IPS-18c (cell line): ENCODE results near the gene ZSWIM8.
"Not testable (repeated sequence)": the region's sequence is repeated elsewhere in the genome, so short reads cannot be mapped to it uniquely, and the experiment has no call there.

ENCODE experiments used
- H3K4me3 ChIP-seq: 2 replicates; pipeline ENCODE4 v1.7.0; 2013; ENCODE audit warnings: low read depth, mild to moderate bottlenecking, low read length, moderate library complexity; ENCODE audit not compliant: insufficient read depth
- H3K9me3 ChIP-seq: one replicate; pipeline ENCODE4 v1.6.1; 2013; ENCODE audit warnings: mild to moderate bottlenecking, low read length, moderate library complexity; ENCODE audit not compliant: control insufficient read depth, insufficient read depth

The ZSWIM8 gene

DNA sequence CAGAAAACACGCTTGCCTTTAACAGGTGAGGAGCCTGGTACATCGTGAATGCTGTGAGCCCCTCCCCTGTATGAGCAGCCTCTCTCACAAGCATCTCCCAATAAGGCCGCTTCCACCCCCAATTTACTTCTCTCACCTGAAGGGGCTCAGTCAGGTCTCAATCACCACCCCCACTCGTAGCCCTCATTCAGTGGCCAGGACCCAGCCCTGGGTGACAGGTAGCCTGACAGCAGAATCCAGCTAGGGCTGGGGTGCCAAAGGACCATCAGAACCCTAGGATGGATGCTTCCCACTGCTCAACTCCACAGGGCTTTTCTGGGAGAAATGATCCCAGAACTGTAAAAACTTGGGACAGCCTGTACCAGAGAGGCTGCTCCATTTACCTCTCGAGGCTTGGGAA lies 32.4 kb downstream of the ZSWIM8 start:
- Histone ChIP-seq H3K4me3 (no peak overlapping the region), H3K9me3 (no peaks in the 10 kb centered on the region)

DNA sequence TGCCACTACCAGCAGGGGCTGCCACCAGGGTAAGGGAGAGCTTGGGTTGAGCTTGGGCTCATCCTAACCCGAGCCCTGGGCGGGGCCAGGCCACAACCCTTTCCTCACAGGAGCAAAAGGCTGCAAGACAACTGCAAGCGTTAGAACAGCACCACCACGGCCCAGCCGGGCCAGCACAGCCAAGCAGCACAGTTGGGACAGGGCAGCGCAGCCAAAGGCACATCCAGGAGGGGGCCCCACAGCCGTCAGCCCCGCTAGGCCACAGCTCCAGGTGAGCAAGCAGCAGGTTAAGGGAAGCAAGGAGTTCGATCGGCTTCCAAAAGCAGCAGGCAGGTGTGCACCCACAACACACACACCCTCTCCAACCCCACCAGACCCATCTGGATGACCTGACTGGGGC lies 33.0 kb downstream of the ZSWIM8 start:
- Histone ChIP-seq H3K9me3 (no peaks in the 10 kb centered on the region), H3K4me3 (no peak overlapping the region)

DNA sequence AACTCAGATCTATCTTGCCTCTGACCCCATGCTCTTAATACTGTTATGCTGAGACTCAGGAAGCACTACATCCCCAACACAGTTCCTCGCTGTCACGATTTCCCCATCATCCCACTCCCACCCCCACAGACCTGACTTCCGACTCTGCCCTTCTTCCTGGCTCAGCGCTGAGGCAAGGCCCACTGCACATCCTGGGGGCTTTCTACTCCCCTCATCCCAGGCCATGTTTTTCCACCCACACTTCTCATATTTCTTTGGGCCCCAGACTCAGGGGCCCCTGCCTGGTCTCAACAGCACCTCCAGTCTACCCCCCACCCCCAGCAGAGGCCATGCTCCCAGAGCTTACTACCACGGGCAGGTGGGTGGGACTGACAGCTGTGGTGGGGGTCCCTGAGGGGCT lies 33.7 kb downstream of the ZSWIM8 start:
- Histone ChIP-seq H3K9me3 (no peaks in the 10 kb centered on the region), H3K4me3 (no peak overlapping the region)

DNA sequence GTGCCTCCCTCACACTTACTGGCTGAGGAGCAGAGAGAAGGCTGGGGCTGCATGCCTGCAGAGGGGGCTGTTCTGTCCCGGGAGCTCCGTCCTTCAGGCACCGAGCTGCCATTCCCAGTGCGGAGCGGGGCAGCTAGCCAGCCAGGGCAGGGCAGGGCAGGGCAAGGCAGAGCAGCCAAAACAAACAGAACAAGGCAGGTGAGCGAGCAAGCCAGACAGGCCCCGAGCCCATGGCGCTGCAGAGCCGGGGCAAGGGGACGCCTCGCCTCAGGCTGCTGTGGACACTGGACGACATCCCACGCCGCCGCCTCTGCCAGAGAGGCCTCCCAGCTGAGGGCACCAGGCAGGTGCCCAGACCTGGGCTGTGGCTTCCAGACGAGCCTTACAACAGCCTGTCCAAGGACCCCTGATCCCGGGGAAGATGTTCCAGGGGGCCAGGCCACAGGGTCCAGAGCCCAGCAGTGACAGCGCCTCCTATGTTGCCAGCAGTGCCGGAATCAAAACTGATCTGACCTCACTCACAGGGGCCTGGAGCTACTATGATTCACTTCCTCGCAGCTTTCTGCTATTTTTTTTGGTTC lies 34.2 kb downstream of the ZSWIM8 start:
- Histone ChIP-seq H3K9me3 (no peaks in the 10 kb centered on the region), H3K4me3 (no peak overlapping the region)

DNA sequence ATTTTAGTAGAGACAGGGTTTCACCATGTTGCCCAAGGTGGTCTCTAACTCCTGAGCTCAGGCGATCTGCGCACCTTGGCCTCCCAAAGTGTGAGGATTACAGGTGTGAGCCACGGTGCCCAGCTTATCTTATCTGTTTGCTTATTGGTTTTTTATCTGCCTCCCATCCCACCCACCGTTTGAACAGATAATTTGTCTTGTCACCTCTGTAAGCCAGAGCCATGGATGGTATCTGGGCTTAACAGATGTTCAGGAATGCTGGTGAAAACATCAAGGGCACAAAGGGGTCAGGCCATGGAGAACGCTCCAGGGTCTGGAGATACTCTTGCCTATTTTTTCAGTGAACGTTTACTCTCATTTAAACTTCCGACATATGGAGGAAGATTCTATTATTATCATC lies 38.0 kb downstream of the ZSWIM8 start:
- H3K9me3 ChIP-seq = no peaks in the 10 kb centered on the region
- H3K4me3 ChIP-seq = no peak overlapping the region

DNA sequence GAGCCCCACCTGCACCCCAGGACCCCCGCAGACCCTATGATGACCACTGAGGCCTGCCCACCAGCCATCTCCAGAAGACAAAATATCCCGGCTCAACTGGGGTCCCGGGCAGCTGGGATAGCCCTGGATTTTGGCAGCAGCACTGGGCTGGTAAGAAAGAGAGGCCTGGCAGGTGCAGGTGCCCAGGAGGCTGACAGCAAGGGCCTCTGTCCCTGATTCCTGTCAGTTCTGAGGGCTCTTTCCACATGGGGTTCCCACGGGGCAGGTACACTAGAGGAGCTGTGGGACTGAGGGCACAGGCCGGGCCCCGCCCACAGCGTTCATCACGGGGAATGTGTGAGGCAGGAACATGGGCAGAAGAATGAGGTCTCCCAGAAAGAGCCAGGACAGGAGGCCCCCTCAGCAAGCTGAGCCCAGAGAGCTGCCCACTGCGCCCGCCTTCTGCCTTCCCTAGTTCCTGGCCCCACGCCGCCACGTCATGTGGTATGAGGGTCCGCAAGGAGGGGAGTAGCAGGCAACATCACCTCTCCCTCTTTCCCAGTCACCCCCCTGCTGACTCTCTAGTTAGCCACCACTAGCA lies 38.8 kb downstream of the ZSWIM8 start:
- Histone ChIP-seq H3K4me3 (no peak overlapping the region), H3K9me3 (no peaks in the 10 kb centered on the region)

DNA sequence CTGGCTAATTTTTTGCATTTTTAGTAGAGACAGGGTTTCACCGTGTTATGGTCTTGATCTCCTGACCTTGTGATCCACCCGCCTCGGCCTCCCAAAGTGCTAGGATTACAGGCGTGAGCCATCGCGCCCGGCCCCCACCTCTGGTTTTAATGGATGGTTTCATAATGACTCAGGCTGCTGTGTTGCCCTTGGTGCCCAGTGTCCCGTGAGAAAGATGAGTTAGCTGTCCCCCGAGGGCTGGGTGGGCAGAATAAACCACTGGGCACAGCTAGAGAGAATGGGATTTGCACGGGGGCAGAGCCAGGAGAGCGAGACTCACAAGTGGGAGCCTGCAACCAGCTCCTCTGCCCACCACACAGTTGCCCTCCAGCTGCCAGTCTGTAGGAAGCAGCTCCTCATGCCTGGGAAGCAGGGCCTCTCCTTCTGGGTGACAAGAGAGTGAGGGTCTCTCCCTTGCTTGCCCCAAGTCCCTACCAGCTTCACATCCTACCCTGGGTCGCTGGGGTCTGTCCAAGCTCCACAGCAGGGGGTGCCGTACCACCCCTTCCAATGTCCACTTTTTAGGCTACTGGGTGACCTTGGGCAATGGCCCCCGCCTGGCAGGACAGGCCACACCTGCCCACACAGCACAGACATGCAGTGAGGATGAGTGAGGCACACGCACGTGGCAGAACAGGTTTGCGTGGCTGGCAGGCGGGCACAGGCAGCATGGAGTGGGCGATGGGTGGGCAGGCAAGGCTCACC lies 42.1 kb downstream of the ZSWIM8 start:
- H3K9me3 ChIP-seq = no peaks in the 10 kb centered on the region

DNA sequence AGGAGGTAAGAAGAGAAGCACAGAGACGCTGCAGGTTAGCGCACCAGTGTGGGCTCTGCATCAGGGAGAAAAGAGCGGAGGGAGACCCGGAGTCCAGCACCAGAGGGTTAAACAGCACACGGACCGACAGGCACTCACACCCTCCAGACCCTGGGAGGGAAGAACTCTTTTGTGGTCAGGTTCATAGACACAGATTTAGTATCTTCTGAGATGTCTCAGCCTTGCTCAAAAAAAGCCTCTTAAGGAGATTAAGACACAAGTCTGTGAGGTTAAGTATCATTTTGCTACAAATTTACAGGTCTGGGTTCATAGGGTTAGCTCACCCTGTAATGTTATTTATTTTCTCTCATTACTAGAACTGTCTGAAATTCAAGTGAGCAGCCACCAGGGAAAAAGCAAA lies 42.8 kb downstream of the ZSWIM8 start:
- Histone ChIP-seq H3K4me3 (no peak overlapping the region), H3K9me3 (no peaks in the 10 kb centered on the region)

More for the DNA sequence above, 42.1 kb downstream of the ZSWIM8 start:
- H3K4me3 ChIP-seq = no peak overlapping the region

DNA sequence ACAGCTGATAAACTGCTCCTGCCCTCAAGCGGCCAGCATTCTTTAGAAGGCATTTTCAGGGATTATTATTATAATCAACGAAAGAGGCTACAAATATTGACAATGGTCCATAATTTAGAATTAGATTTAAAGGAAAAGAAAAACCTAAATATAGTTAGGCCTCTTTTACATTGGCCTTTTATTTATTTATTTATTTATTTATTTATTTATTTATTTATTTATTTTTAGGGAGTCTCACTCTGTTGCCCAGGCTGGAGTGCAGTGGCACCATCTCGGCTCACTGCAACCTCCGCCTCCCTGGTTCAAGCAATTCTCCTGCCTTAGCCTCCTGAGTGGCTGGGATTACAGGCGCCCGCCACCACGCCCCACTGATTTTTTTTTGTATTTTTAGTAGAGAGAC lies 43.7 kb downstream of the ZSWIM8 start:
- not testable (repeated sequence) for H3K9me3 ChIP-seq, H3K4me3 ChIP-seq

DNA sequence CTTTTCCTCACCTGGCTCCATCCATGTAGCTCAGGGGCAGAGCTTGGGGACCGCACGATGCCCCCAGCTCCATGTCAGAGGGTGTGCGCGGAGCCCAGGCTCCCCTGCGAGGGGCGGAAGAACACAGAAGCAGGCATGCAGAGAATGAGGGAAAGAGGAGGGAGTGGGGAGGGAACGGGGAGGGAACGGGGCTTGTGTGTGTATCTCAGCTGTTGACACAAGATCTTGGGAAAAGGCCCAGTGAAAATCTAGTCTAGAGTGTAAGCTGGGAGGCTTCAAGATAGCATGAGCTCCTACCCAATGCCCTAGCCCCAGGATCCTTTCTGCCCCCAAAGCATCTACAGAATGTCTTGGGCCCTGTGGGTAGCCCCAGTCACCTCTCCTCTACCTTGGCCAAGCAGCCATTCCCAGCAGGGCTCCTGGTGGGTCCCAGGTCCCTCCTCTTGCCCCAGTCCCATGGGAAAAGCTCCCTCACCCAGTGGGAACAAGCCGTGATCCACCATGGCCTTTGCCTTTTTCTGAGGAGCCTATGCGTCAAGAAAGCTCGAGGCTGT lies 51.1 kb downstream of the ZSWIM8 start:
- H3K4me3 ChIP-seq = no peak overlapping the region
- H3K9me3 ChIP-seq = no peaks in the 10 kb centered on the region

DNA sequence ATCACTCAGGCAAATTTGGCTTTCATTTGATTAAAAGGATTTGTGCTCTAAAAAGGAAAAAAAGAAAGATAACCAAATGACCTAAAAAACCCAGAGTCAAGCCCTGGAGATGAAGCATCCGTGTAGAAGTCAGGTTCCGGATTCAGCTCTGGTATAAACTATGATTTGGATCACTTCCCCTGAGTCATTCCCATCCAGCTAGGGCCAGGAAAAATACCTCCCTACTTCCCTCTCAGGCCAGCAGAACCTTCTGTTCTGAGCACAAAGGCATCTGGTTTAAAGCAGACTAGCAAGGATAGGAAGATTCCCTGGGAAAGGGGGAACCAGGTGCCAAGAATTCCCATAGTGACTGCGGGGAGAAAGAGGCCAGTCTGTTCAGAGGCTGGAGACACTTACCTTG lies 51.7 kb downstream of the ZSWIM8 start:
- no peak overlapping the region for H3K4me3 ChIP-seq

DNA sequence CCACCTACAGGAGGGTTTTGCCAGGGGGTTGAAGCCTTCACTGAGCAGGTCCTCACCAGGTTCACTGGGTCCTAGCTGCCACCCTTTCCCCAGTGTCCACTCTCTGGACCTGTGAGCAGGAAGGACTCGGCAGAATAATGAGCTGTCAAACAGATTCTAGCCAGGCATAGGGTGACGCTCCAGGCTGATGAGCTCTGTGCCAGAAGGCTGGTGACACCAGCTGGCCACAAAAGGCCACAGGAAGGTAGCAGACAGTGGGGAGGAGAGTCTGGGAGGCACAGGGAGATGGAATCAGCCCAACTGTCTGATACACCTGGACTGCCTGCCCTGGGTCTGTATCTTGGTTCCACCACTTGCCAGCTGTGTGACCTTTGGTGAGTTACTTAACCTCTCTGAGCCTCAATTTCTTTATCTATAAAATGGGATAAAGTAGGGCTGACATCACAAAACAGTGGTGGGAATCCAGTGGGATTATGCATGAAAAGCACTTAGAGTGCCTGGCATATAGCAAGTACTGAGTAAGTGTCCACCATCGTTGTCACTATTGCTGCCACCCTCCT lies 52.7 kb downstream of the ZSWIM8 start:
- Histone ChIP-seq H3K9me3 (no peaks in the 10 kb centered on the region), H3K4me3 (no peak overlapping the region)

More for the DNA sequence above, 51.7 kb downstream of the ZSWIM8 start:
- H3K9me3 ChIP-seq = no peaks in the 10 kb centered on the region

DNA sequence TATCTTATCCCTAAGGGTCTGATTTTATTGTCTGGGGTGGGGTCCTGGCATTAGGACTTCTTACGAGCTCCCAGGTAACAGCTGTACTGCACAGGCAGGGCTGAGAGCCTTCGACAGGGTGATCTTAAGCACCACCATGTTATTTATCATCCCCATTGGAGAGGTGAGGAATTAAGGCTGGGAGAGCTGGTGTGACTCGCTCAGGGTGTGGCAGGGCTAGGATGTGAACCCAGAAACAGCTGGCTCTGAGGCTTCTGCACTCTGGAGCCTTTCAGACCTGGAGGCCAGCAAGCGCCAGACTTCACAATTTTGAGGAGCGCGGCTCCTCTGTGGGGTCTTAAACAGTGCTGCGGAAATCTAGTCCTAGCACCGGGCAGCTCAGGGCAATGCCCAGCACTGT lies 53.4 kb downstream of the ZSWIM8 start:
- Histone ChIP-seq H3K4me3 (no peak overlapping the region), H3K9me3 (no peaks in the 10 kb centered on the region)

DNA sequence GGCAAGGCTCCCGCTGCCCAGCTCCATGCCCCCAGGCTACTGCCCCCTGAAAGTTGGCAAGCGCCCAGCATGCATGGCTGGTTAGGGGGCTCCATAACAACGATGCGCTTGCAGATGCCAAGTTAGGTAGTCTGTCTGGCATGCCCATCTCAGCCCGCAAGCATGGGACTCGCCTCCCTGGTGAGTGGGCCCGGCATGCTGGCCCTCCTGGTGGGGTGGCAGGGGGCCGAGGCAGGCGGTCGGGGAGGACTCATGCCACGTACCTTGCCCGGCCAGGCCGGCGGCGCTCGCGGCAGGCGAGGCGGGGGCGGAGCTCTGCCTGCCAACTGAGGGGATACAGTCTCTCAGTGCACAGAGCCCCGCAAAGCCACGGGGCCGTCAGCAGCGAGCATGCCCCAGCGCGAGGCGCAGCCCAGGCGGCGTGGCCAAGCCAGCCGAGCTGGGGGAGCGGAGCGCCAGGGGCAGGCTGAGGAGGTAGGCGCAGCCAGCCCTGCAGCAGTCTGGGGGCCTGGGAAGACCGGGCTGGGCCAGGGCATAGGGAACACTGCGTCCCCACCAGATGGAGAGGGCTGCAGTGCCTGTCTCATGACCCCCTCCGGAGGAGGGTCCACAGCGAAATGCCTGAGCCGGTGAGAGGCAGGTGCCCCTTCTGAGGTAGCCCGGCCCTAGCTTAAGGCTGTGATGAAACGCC lies 54.0 kb downstream of the ZSWIM8 start:
- no peaks in the 10 kb centered on the region for H3K9me3 ChIP-seq
- no peak overlapping the region for H3K4me3 ChIP-seq

DNA sequence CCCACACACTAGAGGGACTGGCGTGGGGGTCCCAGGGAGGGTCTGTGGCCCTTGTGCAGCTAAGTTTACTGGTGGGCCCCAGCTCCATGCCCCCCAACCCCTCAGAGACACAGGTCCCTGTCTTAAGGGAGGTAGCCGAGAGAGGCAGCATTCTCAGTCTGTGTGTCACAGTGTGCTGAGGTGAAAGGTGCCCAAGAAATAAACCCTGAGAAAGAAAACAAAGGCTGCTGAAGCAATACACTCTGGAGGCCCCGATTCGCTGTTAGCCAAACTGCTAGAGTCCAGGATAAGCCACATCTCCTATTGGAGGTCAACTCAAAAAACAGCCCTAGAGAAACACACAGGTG lies 54.6 kb downstream of the ZSWIM8 start:
- Histone ChIP-seq H3K9me3 (no peaks in the 10 kb centered on the region), H3K4me3 (no peak overlapping the region)

DNA sequence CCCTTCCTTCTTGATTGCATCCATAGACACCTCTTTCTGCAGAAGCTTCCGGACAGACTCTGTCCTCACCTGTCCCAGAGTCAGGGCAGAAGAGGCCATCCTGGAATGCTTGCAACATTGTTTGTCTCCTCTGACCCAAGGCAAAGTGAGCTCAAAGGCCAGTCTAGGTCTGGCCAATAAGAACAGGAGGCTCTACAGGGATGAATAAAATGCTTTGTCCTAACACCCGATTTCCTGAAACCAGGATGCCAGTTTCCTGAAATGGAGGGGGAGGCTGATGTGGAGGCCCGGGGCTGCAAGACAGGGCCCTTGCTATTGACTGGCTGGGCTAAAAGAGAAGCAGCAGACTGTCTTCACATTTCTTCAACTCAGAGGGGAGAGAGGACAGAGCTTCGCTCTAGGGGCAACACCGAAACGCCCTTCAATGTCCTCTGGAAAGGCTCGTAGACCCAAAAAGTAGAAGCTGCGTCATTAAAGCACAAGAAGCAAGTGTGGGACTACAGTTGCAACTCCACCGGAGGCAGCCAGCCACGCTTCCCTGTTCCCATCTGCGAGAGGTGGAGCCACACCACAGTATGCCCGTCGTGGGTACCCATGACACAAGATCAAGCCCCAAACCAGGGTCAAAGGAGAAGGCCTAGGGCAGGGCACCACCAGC lies 55.1 kb downstream of the ZSWIM8 start:
- Histone ChIP-seq H3K4me3 (no peak overlapping the region), H3K9me3 (no peaks in the 10 kb centered on the region)

DNA sequence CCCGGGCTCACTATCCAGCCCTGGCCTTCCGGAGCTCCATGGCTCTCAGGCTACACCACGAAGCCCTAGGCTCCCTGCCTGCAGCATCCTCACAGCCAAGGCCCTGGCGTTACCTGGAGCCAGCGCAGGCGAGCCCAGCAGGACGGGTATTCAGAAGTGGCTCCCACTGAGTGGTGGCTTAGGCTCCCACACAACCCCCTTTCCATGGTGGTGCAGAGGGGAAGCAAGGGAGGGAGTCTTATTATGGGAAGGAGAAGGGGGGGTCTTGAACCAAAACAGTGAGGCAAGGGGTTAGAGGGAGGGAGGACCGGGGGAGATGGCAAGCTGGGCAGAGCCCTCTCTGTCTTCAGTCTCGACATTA lies 55.6 kb downstream of the ZSWIM8 start:
- no peak overlapping the region for H3K4me3 ChIP-seq
- H3K9me3 ChIP-seq = no peaks in the 10 kb centered on the region
